Measurements from ENCODE around the gene MIX23.

The MIX23 gene

GRCh38 chr3:122392868-122393844 is 10.1 kb upstream of the MIX23 start:
- no peak for DNase-seq

GRCh38 chr3:122391681-122392446 is 8.8 kb upstream of the MIX23 start:
- no peak for DNase-seq

- DNase-seq = no peak
These were observed 7.6 kb upstream of the MIX23 start for GRCh38 chr3:122390665-122391064.

GRCh38 chr3:122389892-122390291 is 6.9 kb upstream of the MIX23 start:
- no peak for DNase-seq

- DNase-seq = no peak
These were observed 6.2 kb upstream of the MIX23 start for GRCh38 chr3:122389197-122389596.

GRCh38 chr3:122387709-122388108 is 4.7 kb upstream of the MIX23 start:
- no peak for DNase-seq

GRCh38 chr3:122383771-122384697 is 1.0 kb upstream of the MIX23 start, which contains the start of gene FAM162A:
Gene FAM162A, plus strand, starts transcription at chr3:122384182. Its CDS starts 84 bp downstream, at chr3:122384266.
- peak; percentile 96 for DNase-seq

GRCh38 chr3:122377975-122378374 is 5.1 kb downstream of the MIX23 start:
- DNase-seq = no peak

GRCh38 chr3:122374034-122374433 is 9.0 kb downstream of the MIX23 start:
- DNase-seq = no peak

GRCh38 chr3:122366379-122366749 is 16.7 kb downstream of the MIX23 start:
- DNase-seq = no peak

GRCh38 chr3:122365582-122366378 is 17.3 kb downstream of the MIX23 start:
- peak; percentile 7 for DNase-seq

GRCh38 chr3:122365073-122365472 is 18.0 kb downstream of the MIX23 start:
- no peak for DNase-seq

- no peak for DNase-seq
These were observed 18.5 kb downstream of the MIX23 start for GRCh38 chr3:122364490-122364889.

GRCh38 chr3:122362026-122362425 is 21.0 kb downstream of the MIX23 start:
- no peak for DNase-seq

- no peak for DNase-seq
These were observed 24.4 kb downstream of the MIX23 start for GRCh38 chr3:122358703-122359032.

GRCh38 chr3:122357828-122358702 is 25.0 kb downstream of the MIX23 start:
- DNase-seq = no peak

GRCh38 chr3:122356402-122356801 is 26.6 kb downstream of the MIX23 start:
- no peak for DNase-seq

- no peak for DNase-seq
These were observed 27.4 kb downstream of the MIX23 start for GRCh38 chr3:122355612-122356011.

GRCh38 chr3:122353893-122354401 is 29.1 kb downstream of the MIX23 start:
- no peak for DNase-seq

- no peak for DNase-seq
These were observed 29.8 kb downstream of the MIX23 start for GRCh38 chr3:122353215-122353614.

- no peak for DNase-seq
These were observed 31.4 kb downstream of the MIX23 start for GRCh38 chr3:122351612-122352011.
